Medulla oblongata (tissue), 1 donor: ENCODE data around the gene RRP9.

Experiments
- DNase-seq: peaks from one replicate; pipeline ENCODE4 v3.0.0-alpha.2; 2015; ENCODE audit errors: extremely low spot score

The RRP9 gene

DNA sequence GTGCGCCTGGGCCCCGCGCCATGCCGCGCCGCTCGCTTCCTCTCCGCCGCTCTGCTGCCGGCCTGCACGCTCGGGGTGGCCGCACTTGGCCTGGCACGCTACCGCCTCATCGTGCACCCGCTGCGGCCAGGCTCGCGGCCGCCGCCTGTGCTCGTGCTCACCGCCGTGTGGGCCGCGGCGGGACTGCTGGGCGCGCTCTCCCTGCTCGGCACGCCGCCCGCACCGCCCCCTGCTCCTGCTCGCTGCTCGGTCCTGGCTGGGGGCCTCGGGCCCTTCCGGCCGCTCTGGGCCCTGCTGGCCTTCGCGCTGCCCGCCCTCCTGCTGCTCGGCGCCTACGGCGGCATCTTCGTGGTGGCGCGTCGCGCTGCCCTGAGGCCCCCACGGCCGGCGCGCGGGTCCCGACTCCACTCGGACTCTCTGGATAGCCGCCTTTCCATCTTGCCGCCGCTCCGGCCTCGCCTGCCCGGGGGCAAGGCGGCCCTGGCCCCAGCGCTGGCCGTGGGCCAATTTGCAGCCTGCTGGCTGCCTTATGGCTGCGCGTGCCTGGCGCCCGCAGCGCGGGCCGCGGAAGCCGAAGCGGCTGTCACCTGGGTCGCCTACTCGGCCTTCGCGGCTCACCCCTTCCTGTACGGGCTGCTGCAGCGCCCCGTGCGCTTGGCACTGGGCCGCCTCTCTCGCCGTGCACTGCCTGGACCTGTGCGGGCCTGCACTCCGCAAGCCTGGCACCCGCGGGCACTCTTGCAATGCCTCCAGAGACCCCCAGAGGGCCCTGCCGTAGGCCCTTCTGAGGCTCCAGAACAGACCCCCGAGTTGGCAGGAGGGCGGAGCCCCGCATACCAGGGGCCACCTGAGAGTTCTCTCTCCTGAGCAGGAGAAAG lies 14.4 kb upstream of the RRP9 start:
- peak; percentile 61 for DNase-seq

DNA sequence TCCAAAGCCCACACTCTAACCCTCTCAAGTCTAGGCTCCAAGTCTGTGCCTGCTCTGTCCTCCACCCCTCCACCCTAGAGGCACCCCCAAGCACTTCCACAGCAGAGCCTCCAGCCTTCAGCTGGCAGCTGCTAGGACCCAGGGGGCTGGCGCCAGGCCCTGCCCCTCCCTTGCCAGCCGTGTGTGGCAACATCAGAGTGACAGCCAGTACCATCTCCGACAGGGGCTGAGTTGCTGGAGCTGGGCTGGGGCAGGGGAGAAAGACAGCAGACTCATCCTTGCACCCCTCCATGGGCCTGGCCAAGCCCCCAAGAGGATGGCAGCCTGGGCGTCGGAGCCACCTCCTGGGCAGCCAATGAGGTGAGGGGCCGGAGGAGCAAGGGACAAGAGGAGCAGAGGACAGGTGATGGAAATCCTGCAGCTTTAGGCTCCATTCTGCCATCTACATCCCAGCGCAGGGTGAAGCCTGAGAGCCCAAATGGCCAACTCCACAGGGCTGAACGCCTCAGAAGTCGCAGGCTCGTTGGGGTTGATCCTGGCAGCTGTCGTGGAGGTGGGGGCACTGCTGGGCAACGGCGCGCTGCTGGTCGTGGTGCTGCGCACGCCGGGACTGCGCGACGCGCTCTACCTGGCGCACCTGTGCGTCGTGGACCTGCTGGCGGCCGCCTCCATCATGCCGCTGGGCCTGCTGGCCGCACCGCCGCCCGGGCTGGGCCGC lies 13.6 kb upstream of the RRP9 start, which contains the start of gene GPR62:
GPR62 (plus strand) TSS at position 207 of the 718 bp plus-strand sequence; CDS start at position 479, 272 bp downstream.
- peak; percentile 89 for DNase-seq

- DNase-seq, result no peak
These were observed 13.0 kb upstream of the RRP9 start for GRCh38 chr3:51954713-51955112.

DNA sequence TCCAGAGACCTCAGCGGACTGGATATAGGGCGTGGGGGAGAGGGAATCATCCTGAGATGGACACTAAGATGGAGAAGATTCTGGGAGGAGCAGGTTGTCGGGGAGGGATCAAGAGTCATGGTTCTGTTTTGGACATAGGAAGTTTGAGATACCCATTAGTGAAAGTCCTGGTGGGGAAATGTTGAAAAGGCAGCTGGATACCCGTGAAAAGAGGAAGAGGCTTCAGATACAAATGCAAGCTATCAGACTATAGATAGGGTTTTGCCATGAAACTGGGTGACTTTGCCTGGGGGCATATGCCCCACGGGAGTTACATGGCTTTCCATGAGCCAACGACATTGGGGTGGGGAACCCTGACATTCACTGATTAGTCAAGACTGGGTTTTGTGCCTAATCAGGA lies 12.4 kb upstream of the RRP9 start:
- peak; percentile 9 for DNase-seq

DNA sequence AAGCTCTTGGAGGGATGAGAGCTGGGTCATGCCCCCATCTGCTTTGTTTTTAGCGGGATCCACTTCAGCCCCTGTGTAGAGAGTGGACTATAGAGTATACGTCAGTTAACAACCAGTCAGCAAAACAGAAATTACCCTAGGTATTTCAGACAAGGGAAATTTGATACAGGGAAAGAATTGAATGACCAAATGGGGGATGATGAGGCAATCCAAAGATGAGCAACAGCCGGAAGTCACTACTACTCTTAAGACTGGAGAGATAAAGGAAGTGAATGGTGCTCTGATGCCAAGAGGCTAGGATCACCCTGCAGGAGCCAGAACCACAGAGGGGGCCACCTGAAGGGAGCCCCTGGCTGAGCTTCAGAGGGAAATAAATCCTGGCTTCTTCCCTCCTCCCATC lies 11.7 kb upstream of the RRP9 start:
- no peak for DNase-seq

DNA sequence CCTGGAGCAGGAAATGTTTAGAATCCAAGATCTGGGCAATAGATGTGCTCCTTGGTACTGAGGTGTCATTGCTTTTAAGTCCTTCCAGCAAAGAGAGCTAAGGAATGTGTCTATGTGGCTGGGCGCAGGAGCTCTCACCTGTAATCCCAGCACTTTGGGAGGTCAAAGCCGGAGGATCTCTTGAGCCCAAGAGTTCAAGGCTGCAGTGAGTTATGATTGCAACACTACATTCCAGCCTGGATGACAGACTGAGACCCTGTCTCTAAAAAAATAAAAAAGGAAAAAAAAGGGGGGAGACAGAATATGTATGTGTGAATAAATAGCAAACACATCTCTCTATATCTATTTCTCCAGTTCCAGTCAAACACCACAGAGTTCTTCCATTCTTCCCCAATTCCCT lies 9.2 kb upstream of the RRP9 start:
- no peak for DNase-seq

GRCh38 chr3:51949121-51949520 lies 7.4 kb upstream of the RRP9 start:
- DNase-seq, result no peak

- DNase-seq, result no peak
These were observed 6.4 kb upstream of the RRP9 start for GRCh38 chr3:51948016-51948580.

DNA sequence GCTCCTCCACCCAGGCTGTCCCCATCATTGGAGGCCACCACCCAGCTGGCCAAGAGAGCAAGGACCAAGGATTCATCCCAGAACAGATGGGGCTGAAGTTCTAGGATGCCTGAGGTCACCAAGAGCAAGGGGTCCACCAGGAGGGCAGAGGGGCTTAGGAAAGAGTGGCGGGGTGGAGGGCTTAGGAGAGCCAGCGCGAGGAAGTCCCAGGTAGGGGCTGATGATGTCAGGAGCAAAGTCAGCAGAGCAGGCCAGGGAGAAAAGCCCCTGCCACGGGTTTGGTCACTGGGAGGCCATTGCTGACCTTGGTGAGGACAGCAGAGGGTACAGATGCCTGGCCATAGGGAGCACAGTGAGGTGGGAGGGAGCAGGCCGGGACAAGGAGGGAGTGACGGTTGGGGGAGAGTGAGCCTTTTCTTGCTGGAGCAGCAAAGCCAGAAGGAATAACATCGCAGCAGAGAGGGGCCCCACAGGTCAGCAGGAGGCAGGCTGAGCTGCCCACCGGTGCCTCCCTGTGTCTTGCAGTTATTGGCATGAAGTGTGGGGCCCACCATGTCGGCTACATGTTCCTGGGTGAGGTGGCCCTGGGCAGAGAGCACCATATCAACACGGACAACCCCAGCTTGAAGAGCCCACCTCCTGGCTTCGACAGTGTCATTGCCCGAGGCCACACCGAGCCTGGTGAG lies 5.7 kb upstream of the RRP9 start:
- no peak for DNase-seq

DNA sequence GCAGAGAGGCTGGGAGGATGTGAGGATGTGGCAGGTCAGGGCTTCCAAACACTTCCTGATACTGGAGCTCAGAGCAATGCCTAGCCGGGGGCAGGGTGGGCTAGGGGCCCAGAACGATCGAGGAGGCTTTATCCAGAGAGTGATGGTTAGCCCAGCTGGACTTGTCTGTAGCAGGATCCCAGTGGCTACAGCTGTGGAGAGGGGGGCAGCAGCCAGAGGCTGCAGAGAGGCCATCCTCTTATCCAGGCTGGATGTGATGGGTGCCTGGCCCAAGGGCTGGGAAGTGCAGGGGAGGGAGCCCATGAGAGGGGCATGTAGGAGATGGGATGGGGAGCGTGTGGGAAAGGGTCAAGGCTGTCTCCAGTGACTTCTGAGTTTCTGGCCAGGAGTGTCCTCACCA lies 5.1 kb upstream of the RRP9 start:
- DNase-seq, result no peak

DNA sequence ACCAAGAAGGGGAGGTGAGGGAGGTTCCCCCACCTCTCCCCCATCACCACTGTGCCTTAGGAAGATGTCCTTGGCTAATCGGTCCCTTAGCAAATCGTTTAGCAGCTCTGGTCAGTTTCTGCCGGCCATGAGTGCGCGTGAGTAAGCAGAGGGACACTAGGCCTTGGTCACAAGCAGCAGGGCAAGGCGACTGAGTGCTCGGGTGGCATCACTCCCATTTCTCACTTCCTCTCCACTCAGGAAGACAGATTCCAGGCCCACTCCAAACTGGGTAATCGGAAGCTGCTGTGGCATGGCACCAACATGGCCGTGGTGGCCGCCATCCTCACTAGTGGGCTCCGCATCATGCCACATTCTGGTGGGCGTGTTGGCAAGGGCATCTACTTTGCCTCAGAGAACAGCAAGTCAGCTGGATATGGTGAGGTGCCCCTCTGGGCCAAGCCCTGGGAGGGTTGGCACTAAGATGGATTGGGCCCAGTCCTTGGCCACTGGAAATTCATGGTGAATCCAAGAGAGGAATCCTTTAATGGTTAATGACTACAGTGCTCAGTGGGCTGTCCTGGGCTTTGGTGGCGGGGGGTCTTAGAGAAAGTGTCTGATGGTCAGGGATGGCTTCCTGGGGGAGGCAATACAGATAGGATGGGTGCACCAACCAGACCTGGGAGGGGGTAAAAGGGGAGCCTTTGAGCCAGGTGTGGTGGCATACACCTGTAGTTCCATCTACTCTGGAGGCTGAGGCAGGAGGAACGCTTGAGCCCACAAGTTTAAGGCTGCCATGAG lies 4.4 kb upstream of the RRP9 start:
- no peak for DNase-seq

- DNase-seq, result no peak
These were observed 3.5 kb upstream of the RRP9 start for GRCh38 chr3:51945031-51945840.

DNA sequence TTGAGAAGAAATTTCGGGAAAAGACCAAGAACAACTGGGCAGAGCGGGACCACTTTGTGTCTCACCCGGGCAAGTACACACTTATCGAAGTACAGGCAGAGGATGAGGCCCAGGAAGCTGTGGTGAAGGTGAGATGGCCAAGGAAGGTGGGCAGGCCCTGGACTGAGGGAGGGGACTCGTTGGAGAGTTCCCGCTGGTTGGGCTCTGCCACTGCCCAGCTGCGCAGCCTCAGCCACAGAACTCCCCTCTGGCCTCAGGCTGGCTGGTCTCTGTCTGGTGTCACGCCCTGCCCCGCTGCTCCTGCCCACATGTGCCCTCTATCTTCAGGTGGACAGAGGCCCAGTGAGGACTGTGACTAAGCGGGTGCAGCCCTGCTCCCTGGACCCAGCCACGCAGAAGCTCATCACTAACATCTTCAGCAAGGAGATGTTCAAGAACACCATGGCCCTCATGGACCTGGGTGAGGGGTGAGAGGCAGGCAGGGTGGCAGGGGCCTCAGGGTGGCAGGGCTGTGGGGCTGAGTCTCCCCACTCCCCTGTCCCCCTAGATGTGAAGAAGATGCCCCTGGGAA lies 2.8 kb upstream of the RRP9 start:
- no peak for DNase-seq

DNA sequence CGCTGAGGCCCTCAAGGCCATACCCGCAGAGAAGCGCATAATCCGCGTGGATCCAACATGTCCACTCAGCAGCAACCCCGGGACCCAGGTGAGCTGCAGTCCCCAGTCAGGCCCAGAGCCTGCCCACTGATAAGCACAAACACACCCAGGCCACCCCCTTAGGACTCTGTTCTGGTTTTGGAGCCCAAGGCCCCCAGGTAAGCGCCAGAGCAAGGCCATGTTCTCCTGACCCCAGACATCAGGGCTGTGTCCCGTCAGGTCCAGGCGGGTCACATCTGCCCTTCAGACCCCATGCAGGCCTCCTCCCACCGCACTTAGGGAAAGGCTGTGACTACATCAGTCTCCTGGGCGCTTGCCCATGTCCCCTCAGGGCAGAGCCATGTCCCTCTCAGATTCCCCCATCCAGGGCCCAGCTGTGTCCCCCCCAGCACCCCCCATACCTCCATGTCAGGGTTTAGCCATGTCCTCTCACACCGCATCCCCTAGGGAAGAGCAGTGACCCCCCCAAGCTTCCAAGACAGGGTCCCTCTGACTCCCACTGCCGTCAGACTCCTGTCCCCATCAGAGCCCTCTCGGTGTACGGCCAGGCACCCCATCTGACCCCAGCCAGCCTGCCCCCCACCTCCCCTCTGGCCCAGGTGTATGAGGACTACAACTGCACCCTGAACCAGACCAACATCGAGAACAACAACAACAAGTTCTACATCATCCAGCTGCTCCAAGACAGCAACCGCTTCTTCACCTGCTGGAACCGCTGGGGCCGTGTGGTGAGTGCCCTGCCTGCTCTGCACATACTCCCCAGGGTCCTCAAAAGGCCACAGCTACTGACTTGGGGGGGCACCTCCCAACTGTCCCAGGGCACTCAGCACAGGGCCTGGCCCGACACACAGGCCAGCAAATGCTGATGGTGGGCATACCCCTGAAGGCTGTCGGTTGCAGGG lies 2.0 kb upstream of the RRP9 start:
- no peak for DNase-seq

DNA sequence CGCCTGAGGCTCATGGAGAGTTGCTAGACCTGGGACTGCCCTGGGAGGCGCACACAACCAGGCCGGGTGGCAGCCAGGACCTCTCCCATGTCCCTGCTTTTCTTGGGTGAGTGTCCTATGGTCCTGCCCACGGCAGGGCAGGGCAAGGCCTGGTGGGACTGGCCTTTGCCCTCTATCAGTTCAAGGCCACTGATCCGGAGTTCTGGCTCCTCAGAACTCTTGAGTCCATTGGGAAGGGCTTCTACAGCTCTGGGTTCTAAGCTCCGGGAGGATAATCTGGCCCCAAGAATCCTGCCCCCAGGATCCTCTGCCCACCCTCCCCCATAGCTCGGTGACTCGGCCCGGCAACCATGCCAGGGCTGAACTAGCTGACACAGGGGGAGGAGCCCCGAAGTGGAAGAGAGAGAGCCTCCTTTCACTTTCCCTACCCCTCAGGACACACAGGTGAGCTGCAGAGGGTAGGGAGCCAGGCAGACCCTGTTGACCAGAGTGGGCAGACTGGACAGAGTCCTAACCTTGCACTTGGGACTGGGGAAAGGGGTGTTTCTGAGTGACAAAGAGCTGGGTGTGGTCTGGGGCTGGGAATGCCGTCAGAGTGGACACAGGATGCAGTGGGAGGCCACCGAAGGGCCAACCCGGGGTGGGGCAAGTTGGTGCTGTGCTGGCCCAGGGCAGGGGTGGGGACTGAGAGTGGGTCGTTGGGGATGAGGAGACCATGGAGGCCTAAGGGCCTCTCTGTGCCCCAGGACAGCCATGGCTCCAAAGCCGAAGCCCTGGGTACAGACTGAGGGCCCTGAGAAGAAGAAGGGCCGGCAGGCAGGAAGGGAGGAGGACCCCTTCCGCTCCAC lies 1.1 kb upstream of the RRP9 start:
- DNase-seq, result no peak

DNA sequence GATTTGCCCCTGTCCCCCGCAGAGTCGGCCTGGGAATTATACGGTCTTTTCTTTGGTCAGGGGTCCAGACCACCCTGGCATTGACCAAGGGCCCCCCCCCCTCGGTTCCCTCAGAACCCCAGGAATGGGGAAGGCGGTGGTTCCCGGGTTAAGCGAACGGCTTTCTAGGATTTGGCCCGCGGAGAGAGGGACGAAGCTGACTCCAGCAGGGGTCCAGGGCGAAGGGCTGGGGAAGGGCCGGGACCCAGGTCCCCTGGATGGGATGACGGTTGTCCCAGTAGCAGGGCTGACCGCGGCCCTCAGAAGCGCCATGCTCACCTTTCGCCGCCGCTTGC lies 274 bp downstream of the RRP9 start:
- no peak for DNase-seq

GRCh38 chr3:51940648-51941462 lies 849 bp downstream of the RRP9 start:
- DNase-seq, result no peak
